C4-2B (cell line): ENCODE data around the gene ITLN2.
"Not testable (repeated sequence)": the region's sequence is repeated elsewhere in the genome, so short reads cannot be mapped to it uniquely, and the experiment has no call there.

Source experiments
- H3K27ac ChIP-seq: fragments of 450-650 bp; 2 replicates; pipeline ENCODE4 v1.5.1; 2017
- CTCF ChIP-seq: fragments of 450-650 bp; conservative IDR thresholded peaks from 2 replicates; pipeline ENCODE4 v1.5.1; 2017; ENCODE audit warnings: mild to moderate bottlenecking
- ZFX ChIP-seq: fragments of 450-650 bp; IDR thresholded peaks from 2 replicates; pipeline ENCODE4 v1.6.1; 2017

ITLN2 gene

GRCh38 chr1:160993544-160994193 lies 39.1 kb upstream of the ITLN2 start:
- H3K27ac ChIP-seq, result no peak overlapping the region
- TF ChIP-seq CTCF, result peak; percentile 37
- TF ChIP-seq ZFX, result no peak

GRCh38 chr1:160992036-160992435 lies 37.4 kb upstream of the ITLN2 start:
- H3K27ac ChIP-seq, result not testable (repeated sequence)

DNA sequence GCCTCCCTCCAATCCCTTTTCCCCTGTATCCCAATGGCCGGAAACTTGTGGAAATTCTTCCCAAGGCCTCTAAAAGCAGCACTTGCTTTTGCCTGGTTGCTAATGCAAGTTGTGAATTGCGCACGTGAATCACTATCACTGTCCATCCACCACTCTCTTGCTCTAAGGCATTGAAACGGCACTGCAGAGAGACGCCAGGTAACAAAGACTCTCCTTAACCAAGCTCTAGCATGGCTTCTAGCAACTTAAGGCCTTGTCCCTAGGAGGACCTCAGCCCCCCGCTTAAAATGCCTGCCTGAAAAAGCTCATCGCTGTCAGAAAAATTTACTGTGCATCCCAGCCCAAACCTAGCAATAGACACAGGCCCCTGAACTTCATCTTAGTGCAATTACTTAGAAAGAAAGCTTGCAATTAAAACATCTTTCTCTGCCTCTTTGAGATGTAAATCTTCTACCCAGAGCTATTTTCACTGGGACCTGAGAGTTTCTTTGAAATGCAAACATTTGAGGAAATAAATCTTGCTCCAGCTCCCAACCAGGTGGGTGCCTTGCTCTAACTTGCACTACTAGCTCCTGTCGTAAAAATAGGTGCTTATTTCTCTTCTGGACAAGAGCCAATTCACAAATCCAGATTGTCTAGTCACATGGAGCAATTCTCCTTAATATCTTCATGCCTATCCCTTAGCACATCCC lies 32.9 kb upstream of the ITLN2 start:
- no peak overlapping the region for H3K27ac ChIP-seq
- no peak for TF ChIP-seq ZFX

GRCh38 chr1:160985723-160986122 lies 31.1 kb upstream of the ITLN2 start:
- TF ChIP-seq CTCF, result no peak
- no peak for TF ChIP-seq ZFX
- H3K27ac ChIP-seq, result no peak overlapping the region

- TF ChIP-seq ZFX (no peak), CTCF (no peak)
- H3K27ac ChIP-seq, result no peak overlapping the region
Observed at GRCh38 chr1:160981584-160982411, 27.2 kb upstream of the ITLN2 start.

- TF ChIP-seq CTCF (no peak), ZFX (no peak)
- H3K27ac ChIP-seq, result no peak overlapping the region
Observed at GRCh38 chr1:160979286-160979685, 24.7 kb upstream of the ITLN2 start.

GRCh38 chr1:160978510-160978927 lies 23.9 kb upstream of the ITLN2 start:
- no peak overlapping the region for H3K27ac ChIP-seq
- TF ChIP-seq CTCF, result no peak
- no peak for TF ChIP-seq ZFX

- H3K27ac ChIP-seq, result no peak overlapping the region
- TF ChIP-seq ZFX, result no peak
- no peak for TF ChIP-seq CTCF
Observed at GRCh38 chr1:160975026-160975425, 20.4 kb upstream of the ITLN2 start.
